Activated naive CD4-positive, alpha-beta T cell treated with Interleukin-2 at 50 U/mL for 16 hours (primary cell): ENCODE results near the gene LNPEP.

ENCODE experiments used
- DNase-seq: peaks from one replicate; pipeline ENCODE4 v3.0.0-alpha.2; 2020

Gene LNPEP

DNA sequence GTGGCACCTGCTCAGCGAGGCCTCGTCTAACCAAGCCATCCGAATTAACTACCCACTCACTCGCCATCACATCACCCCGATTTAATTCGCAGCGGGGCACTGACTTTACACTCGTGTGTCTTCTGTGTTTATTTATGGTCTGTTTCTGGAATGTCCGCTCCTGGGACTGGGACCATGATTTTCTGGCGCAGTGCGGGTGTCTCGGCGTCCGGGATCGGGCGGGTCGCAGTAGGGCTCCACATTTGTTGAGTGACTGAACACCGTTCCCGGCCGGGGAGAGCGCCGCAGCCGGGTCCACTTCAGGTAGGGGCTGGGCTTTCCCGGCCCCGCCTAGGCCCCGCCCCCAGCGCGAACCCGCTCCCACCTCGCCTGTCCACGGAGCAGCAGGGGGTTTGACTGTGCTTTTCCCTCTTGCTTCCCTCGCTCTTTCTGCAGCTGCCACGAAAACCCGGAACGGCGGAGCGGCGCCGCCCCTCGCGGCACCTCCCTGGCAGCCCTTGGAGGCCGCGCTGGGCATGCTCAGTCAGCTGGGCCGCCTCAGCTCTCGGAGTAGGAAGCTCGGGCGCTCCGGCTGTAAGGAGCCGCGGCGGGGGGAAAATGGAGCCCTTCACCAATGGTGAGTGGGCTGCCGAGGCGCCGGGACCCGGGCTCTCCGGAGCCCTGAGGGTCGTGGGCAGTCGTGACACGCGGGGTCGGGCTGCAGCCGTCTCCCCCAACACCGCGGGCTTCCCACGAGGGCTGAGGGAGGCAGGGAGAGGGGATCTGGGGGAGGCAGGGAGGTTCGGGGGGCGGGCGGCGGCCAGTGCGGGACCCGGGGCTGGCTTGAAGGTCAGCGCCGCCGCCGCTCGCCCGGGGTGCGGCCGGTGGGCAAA is at the start of gene LNPEP:
Gene LNPEP (plus strand): TSS at position 522 of the 872 bp plus-strand sequence. CDS start 76 bp downstream, at position 598.
- DNase-seq: peak; percentile 95

DNA sequence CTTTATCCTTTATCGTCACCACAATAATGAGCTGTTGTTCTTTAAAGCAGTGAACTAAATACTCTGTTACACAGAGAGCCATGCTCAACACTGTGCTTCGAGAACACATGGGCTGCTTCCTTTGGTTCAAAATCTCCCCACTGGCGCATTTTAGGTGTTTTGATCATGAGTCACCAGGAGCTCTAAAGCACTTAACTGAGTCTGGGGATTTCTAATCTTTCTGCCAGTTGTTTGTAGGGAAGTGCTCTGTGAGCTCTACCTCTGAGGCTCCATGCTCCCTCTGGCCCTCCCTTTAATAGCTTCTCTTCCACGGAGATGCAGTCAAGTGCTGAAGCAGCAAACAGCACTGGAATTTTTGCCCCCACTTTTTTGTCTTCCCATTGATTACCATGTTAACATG is 42.5 kb upstream of the LNPEP start:
- DNase-seq: no peak

DNA sequence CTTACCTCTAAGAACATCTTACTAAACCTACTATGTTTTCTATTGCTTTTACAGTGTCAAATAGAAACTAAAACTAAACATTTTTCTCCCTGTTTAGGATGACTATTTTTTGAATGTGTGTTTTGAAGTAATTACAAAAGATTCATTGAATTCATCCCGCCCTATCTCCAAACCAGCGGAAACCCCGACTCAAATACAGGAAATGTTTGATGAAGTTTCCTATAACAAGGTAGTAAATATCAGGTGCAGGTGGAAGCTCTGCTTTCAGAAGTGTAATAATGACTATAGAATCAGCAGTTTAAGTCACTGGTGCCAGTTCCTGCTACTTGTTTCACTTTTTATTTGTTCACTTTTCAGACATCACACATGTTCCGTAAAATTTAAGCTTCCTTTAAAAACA is 39.6 kb upstream of the LNPEP start:
- peak; percentile 47 for DNase-seq

DNA sequence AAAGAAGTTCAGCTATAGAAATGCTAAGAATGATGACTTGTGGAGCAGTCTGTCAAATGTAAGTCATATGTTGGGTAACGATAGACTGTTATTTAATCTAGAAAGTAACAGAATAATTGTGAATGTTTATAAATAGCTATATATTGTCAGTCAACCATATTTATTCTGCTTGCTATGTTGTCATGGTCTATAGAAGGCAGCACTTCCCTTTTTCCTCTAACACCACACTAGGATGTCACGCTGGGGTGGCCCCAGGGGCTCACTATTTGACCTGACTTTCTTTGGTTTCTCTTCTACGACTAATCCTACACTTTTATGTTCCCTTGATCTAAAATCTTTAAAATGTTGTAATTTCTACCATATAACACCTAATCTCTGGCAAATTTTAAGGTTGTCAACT is 39.1 kb upstream of the LNPEP start:
- peak; percentile 18 for DNase-seq

DNA sequence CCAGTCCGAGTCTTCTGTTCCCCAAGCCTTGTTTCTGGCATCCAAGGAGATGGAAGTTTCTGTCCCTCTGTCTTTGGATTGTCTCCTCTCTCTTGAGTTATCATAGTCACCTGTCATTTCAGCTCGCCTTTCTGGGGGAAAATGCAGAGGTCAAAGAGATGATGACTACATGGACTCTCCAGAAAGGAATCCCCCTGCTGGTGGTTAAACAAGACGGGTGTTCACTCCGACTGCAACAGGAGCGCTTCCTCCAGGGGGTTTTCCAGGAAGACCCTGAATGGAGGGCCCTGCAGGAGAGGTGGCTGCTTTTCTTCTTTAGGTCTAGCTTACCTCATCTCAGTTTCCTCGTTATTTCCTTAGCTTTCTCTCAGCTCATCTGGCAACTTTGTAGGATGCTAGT is 34.5 kb upstream of the LNPEP start:
- no peak for DNase-seq

DNA sequence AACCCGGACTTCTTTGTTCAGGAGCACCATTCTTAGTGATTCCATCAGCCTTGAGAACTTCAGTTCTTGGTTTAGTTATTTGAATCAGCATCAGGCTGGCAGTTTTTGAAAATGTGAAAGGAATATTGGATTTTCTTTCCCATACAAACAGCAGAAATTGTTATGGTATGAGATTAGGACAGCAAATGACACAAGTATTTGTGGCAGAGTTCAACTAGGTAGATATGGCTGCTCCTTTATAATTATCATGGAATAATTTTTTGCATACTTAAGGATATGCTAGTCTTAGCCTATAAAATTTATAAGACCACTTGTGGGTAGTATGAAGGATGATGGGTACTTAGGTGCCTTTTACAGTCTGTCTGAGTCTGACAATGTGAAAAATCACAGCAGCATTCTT is 34.0 kb upstream of the LNPEP start:
- no peak for DNase-seq

DNA sequence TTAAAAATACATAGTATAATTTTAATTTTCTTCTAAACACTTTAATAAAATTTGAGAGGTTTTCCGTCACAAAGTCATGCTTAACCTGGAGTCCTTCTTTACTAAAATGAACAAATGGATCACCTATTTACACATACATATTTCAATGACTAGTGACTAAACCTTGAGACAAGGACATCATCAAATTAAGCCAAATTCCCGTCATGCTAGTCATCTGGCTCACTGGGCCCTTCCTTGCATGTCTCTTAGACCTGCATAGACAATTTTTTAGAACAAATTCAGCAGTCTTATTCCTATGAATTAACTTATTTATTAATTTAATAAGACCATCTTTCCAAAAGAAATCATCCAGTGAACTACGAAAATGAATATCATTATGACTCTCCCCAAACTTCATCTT is 33.0 kb upstream of the LNPEP start:
- no peak for DNase-seq

DNA sequence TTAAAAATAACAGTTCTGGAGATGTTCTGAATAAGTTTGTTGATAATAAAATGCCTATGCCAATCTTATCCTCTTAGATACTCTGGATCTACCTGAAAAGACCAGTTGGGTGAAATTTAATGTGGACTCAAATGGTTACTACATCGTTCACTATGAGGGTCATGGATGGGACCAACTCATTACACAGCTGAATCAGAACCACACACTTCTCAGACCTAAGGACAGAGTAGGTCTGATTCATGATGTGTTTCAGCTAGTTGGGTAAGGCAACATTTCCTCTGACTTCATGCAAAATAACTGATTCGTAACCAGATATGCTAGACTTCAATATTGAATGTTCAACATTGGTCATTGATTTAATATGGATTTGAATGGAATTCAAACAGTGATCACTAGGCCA is 32.6 kb upstream of the LNPEP start:
- no peak for DNase-seq

DNA sequence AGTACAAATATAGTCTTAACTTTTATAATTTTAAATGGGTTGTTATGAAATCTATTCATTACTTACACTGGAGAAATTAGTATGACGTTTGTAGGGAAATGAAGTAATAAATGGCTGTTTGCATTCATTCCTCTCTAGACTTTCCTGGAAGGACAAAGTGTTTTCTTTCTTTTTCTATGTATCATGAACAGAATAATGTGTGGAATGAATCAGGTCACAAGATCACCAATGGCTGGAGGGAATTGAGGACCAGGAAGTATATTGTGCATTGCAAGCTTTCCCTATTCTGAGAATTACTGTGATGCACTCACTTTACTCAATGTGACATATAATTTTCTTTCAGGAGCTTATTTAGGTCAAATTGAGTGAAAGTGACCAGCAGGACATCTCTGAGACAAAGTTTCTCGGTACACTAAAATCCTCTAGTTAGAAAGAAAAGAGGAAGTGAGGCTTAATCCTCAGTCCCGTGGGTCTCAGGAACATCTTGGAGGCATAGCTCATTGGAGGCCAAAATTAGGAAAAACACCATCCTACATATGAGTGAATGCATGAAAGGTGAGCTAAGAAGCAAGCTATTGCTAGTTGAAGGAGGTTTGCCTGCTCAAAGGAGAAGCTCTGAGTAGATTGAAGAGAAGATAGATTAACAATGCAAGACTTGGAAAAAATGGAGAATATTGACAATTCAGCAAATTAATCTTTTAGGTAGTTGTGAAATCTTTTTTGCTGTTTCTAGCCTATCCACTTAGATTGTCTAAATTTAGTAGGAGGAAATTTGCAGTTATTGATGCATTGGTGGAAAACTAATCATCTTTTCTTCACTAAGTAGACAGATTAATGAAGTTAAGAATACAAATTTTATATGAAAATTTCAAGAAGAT is 31.6 kb upstream of the LNPEP start:
- no peak for DNase-seq

DNA sequence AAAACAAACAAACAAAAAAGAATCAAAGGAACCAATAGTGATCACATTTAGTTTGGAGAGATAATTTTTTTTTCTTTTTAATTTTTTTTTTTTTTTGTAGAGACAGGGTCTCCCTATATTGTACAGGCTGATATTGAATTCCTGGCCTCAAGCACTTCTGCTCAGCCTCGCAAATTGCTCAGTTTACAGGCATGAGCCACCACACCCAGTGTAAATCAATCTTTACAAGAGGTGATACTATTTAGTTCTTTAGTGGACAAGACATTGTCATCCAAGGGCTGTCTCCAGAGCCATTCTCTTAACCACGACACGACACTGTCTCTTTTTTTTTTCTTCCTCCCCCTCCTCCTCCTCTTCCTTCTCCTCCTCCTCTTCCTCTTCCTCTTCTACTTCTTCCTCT is 30.0 kb upstream of the LNPEP start:
- no peak for DNase-seq

DNA sequence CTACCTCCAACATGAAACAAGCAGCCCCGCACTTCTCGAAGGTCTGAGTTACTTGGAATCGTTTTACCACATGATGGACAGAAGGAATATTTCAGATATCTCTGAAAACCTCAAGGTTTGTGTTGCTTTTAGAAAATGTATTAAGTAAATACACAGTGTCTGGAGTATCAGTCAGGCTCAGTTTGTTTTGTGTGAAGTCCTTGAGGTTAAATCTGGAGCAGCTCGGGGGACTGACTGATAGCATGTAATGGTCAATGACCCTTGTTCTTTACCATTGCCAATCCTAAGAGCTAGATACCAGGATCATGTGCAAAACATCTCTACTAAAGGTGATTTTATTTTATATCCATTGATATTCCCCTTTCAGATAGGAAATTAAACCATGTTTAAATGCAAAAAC is 26.9 kb upstream of the LNPEP start:
- DNase-seq: no peak

DNA sequence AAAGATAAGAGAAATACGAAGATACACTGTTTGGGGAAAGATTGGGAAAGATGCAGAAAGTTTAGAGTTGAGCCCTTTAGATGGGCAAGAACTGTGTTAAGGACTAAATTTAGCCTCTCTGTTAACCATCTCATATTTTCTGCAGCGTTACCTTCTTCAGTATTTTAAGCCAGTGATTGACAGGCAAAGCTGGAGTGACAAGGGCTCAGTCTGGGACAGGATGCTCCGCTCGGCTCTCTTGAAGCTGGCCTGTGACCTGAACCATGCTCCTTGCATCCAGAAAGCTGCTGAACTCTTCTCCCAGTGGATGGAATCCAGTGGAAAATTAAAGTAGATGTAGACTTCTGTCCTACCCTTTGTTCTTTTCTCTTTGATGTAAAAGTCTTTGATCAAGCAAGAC is 26.4 kb upstream of the LNPEP start:
- DNase-seq: no peak

DNA sequence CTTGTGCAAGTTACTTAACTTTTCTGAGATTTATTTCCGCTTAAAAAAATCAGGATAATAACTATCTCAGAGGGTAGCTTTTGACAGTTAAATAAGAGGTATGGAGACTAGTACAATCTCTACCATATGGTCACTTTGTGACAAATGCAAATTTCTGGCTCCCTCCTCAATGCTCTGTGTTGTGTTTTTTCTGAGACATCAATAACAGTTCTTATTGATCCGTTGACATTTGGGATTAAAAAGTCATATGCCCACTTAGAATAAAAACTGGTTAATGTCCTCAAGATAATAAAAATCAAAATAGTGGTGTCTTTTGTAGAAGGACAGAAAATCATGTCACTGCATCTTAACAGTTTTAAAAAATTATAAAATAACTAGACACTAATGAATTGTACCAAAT is 24.7 kb upstream of the LNPEP start:
- no peak for DNase-seq

DNA sequence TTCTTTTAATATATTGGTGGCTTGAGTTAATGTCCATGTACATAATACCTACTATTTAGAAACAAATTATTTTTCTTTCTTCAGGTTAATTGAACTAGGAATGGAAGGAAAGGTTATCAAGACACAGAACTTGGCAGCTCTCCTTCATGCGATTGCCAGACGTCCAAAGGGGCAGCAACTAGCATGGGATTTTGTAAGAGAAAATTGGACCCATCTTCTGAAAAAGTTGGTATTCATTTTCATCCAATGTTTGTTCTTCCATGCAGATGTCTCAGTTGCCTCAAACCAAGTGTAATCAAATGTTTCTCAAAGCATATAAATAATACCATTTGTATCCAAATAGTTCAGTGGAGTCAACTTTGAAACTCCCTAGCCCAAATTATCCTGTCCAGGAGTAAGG is 22.6 kb upstream of the LNPEP start:
- no peak for DNase-seq

DNA sequence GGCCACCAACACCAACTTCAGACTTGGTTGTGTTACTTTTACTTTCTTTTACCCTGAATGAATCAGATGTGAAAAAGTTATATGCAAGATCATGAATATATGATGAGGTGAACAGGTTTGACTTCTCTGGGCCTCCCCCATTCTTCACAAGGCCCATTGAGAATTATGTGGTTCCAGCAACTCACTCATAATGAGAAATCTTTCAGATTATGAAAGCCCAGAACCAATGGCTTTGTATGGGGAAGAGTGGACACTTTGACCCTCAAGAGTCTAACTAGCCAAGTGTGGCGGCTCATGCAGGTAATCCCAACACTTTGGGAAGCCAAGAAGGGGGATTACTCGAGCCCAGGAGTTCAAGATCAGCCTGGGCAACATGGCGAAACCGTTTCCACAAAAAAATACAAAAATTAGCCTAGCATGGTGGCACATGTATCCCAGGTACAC is 16.1 kb upstream of the LNPEP start:
- no peak for DNase-seq

DNA sequence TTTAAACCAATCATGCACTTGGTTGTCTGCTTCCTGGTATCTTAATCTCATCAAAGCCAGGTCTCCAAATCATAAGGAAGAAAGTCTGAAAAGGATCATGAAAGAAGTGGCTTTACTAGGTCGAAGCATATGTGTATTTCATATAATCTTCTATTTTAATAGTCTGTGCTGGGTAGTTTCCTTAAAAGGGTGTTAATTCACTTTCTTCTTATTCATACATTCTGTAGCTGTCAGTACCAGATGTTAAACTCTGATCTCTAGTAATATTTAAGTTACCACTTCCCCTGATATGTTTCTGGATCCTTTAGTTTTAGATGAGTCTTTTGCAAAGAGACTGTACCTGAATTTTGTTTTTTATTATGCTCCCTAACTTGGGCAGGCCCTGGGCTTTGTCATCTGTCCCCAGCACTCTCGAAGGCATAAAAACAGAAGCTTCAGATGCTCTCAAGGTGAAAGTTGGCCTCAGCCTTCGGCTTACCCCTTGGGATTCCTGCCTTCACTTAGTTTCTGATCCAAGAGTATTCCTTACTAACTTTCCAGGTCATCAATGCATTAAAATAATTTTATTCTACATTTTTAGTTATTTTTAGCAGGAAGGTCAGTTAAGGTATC is 15.0 kb upstream of the LNPEP start:
- DNase-seq: no peak

DNA sequence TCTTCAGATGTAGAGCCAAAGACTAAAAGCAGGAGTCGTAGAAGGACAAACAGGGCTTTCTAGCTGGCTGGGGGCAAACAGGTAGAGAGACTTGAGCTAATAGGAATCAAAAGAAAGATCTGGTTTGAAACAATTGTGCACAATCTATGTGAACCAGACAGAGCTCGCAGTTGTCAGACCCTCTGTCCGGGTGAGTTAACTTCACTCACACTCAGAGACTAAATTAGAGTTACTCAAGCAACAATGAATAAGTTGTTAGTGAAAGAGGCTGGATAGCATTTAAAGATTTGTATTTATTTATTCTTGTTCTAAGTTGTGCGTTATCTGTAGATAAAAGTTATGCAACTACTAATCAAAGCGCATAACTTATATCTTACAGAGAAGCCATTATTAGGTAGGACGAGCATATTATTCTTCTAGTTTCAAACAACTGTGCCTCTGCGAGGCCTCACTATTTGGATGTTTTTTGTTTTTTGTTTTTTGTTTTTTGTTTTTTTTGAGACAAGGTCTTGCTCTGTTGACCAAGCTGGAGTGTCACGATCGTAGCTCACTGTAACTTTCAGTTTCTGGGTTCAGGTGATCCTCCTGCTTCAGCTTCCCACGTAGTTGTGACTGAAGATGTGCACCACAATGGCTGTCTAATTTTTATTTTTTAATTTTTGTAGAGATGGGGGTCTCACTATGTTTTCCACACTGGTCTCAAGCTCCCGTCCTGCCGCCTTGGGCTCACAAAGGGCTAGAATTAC is 13.2 kb upstream of the LNPEP start:
- DNase-seq: no peak

DNA sequence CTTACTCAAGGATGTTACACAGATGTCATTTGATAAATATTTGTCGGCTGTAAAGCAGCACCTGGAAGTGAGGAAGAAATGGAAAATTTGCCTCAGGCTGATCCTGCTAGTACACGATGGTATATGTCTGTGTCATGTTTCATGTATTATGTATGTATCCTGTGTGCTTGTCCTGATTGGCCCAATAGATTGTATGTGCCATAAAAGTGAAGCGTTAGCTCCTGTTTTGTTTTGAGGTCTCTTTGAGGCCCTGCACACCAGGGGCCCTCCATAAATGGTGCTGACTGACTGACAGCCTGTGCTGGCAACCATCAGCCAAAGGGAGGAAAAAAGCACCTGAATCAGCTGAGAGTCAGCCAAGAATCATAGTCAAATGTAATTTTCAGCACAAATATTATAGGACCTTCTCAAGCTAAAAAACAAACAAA is 11.8 kb upstream of the LNPEP start:
- DNase-seq: no peak

DNA sequence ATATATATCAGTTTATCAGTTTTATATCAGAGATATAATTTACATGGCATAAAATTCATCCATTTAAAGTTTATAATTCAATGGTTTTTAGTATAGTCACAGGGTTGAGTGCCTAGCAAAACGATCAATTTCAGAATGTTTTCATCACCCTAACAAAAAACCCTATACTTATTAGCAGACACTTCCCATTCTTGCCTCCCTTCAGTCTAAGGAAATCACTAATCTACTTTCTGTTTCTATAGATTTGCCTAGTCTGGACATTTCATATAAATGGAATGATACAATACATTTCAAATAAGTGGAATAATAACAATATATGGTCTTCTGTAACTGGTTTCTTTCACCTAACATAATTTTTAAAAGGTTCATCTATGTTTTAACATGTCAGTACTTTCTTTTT is 9.6 kb upstream of the LNPEP start:
- no peak for DNase-seq

DNA sequence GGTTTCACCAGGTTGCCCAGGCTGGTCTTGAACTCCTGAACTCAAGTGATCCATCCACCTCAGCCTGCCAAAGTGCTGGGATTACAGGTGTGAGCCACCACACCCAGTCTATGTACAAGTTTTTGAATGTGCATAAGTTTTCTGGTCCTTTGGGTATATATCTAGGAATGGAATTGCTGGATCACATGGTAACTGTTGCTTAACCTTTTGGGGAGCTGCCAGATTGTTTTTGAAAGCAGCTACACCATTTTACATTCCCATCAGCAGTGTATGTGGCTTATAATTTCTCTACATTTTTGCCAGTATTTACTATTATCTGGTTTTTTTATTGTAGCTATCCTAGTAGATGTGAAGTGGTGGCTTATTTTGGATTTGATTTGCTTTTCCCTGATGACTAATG is 8.9 kb upstream of the LNPEP start:
- no peak for DNase-seq

DNA sequence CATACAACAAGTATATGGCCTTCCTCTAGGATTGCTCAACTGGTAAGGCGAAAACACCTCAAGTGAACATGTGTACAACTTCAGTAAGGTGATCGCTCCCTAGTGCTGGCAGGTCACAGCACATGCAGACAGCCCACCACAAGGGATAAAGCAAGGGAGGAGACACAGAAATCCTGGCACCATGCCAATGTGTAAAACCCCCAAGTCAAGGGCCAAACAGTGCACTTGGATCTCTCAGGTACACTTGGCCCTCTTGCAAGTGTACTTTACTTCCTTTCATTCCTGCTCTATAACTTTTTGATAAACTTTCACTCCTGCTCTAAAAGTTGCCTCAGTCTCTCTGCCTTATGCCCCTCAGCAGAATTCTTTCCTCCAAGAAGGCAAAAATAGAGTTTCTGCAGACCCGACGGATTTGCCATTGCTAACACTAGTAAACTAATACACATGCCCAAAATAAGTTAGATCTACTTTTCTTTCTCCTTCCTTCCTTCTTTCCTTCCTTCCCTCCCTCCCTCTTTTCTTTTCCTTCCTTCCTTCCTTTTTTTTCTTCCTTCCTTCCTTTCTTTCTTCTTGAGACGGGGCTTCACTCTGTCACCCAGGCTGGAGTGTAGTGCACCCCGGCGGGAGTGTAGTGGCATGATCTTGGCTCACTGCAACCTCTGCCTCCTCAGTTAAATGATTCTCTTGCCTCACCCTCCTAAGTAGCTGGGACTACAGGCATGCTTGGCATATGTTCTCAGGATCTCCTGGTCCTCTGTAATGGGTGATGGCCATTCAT is 6.8 kb upstream of the LNPEP start:
- no peak for DNase-seq

DNA sequence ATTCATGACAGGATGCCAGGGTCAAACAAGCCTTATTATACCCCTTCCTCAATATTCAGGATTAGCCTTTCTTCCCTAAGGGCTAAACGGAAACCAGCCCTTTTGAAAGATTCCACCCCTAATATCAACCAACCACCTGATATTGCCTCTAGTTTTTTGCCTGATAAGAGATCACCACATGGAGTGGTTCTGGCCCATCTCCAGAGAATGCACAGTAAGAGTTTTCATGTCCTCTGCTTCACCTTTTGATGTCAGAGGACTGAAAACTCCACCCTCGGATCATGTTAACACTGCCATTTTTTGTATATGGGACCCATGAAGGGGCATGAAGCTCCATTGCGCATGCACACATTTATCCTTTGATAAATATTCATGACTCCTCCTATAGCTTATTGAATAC is 5.8 kb upstream of the LNPEP start:
- DNase-seq: no peak
